GM04503 (cell line): ENCODE measurements around the gene RPS6KL1.
"Not testable (repeated sequence)": the region's sequence is repeated elsewhere in the genome, so short reads cannot be mapped to it uniquely, and the experiment has no call there.

Experiments
- DNase-seq: peaks from one replicate; pipeline ENCODE4 v3.0.0-alpha.2; 2012; ENCODE audit warnings: low read depth

Gene RPS6KL1

GRCh38 chr14:74934476-74935359 lies 11.7 kb upstream of the RPS6KL1 start:
- no peak for DNase-seq

- DNase-seq: no peak
Observed at GRCh38 chr14:74934041-74934440, 11.0 kb upstream of the RPS6KL1 start.

GRCh38 chr14:74932936-74933335 lies 9.9 kb upstream of the RPS6KL1 start:
- not testable (repeated sequence) for DNase-seq

GRCh38 chr14:74932401-74932901 lies 9.4 kb upstream of the RPS6KL1 start:
- DNase-seq: no peak

GRCh38 chr14:74931744-74932143 lies 8.7 kb upstream of the RPS6KL1 start:
- not testable (repeated sequence) for DNase-seq

- DNase-seq: no peak
Observed at GRCh38 chr14:74929242-74929641, 6.2 kb upstream of the RPS6KL1 start.

- no peak for DNase-seq
Observed at GRCh38 chr14:74927225-74927624, 4.2 kb upstream of the RPS6KL1 start.

GRCh38 chr14:74924061-74924460 lies 1.0 kb upstream of the RPS6KL1 start:
- DNase-seq: no peak

GRCh38 chr14:74921987-74922751 lies 891 bp downstream of the RPS6KL1 start:
- no peak for DNase-seq

GRCh38 chr14:74921053-74921620 lies 1.9 kb downstream of the RPS6KL1 start:
- no peak for DNase-seq

- no peak for DNase-seq
Observed at GRCh38 chr14:74920281-74920680, 2.8 kb downstream of the RPS6KL1 start.

GRCh38 chr14:74919421-74920165 lies 3.5 kb downstream of the RPS6KL1 start:
- no peak for DNase-seq

GRCh38 chr14:74918380-74918779 lies 4.7 kb downstream of the RPS6KL1 start:
- no peak for DNase-seq

- DNase-seq: no peak
Observed at GRCh38 chr14:74917646-74918081, 5.4 kb downstream of the RPS6KL1 start.

GRCh38 chr14:74917178-74917543 lies 5.9 kb downstream of the RPS6KL1 start:
- DNase-seq: no peak

GRCh38 chr14:74915826-74916225 lies 7.2 kb downstream of the RPS6KL1 start:
- no peak for DNase-seq

GRCh38 chr14:74915426-74915825 lies 7.6 kb downstream of the RPS6KL1 start:
- DNase-seq: no peak

- DNase-seq: peak; percentile 25
Observed at GRCh38 chr14:74913986-74914573, 9.0 kb downstream of the RPS6KL1 start.

GRCh38 chr14:74913393-74913910 lies 9.6 kb downstream of the RPS6KL1 start:
- no peak for DNase-seq

GRCh38 chr14:74912801-74913200 lies 10.3 kb downstream of the RPS6KL1 start:
- no peak for DNase-seq

GRCh38 chr14:74912111-74912510 lies 10.9 kb downstream of the RPS6KL1 start:
- no peak for DNase-seq
